ENCODE measurements around the gene LENG8. TPM values are rescaled to one million over a fixed set of nuclear protein-coding genes. Genes with fewer than 3 reads are reported as not detected.
A peak's percentile ranks its signal among the peaks of the same experiment; 100 is the strongest.
"Not testable (repeated sequence)": the region's sequence is repeated elsewhere in the genome, so short reads cannot be mapped to it uniquely, and the experiment has no call there.

LENG8 gene
- polyA plus RNA-seq, 3 donors from 2014 or later: 3.2 to 8.6 (median 3.2) TPM

DNA sequence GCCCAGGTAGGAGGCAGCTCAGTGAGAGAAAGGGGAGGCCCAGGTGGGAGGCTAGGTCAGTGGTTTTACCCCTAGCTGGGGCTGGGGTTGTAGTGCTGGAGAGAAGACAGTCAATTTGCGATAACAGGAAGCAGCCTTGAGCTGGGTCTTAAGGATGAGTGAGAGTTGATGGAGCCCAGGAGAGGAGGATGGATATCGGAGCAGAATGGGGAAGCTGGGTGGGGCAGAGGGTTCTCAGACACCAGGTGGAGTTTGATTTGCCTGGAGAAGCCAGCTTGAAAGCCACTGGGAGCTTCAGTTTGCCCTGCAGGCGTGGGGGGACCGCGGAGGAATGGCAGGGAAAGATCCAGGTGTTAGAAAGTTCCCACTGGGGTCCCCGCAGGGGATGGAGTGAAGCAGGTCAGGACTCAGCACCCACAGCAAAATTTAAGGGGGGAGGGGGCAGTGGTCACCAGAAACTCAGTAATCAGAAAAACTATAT lies 24.9 kb downstream of the LENG8 start:
- DNase-seq: no peak
- H3K27me3 Mint-ChIP-seq (ENCODE audit: low read depth in 3 of 3): peaks cover 23 to 27% (median 24%) of the 10 kb centered on the region in 3 donors
- H3K4me3 Mint-ChIP-seq: no peak overlapping the region
- H3K36me3 Mint-ChIP-seq: no peaks in the 10 kb centered on the region
- peaks cover 13 to 14% of the 10 kb centered on the region in 2 donors for H3K4me1 Mint-ChIP-seq
- no peak overlapping the region for H3K27ac Mint-ChIP-seq
- no peaks in the 10 kb centered on the region for H3K9me3 Mint-ChIP-seq

DNA sequence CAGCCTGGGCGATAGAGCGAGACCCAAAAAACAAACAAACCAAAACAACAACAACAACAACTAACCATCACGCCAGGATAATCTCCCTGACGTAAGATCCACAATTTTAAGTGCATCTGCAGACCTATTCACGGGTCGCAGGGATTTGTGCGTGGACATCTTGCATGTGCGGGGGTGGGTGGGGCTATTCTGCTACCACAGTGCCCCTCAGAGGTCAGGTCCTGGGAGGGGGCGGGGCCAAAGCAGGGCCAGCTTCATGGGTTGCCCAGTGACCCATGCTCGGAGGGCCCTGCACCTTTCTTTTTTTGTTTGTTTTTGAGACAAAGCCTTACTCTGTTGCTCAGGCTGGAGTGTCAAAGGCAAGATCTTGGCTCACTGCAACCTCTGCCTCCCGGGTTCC lies 26.7 kb downstream of the LENG8 start:
- Mint-ChIP-seq H3K36me3 (no peaks in the 10 kb centered on the region), H3K4me1 (peaks cover 17 to 23% of the 10 kb centered on the region in 2 donors), H3K9me3 (no peaks in the 10 kb centered on the region), H3K27ac (no peak overlapping the region), H3K27me3 (ENCODE audit: low read depth in 3 of 3) (peaks cover 12 to 18% (median 13%) of the 10 kb centered on the region in 3 donors), H3K4me3 (no peak overlapping the region)
- no peak for DNase-seq

DNA sequence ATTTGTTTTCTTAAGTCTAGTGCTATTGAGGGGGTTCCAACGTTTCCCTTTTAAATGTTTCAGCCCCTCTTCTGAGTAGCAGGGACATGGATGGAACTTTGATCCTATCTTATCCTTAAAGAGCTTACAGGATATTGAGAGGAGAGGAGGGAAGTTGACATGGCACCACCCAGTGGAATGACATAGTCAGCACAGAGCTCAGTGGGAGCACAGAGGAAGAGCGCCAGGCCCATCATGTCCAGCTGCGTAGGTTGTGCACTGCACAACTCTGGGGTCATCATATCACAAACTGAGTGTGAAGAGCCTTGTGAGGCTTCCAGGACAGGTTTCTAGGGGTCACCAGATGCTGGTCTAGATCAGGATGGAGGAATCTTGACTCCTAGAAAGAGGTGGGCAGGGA lies 28.7 kb downstream of the LENG8 start:
- H3K27ac Mint-ChIP-seq: no peak overlapping the region
- H3K9me3 Mint-ChIP-seq: no peaks in the 10 kb centered on the region
- no peaks in the 10 kb centered on the region for H3K36me3 Mint-ChIP-seq
- H3K27me3 Mint-ChIP-seq (ENCODE audit: low read depth in 3 of 3): peaks cover 11 to 20% (median 16%) of the 10 kb centered on the region in 3 donors
- peaks cover 26 to 36% of the 10 kb centered on the region in 2 donors for H3K4me1 Mint-ChIP-seq
- no peak for DNase-seq
- H3K4me3 Mint-ChIP-seq: no peak overlapping the region

DNA sequence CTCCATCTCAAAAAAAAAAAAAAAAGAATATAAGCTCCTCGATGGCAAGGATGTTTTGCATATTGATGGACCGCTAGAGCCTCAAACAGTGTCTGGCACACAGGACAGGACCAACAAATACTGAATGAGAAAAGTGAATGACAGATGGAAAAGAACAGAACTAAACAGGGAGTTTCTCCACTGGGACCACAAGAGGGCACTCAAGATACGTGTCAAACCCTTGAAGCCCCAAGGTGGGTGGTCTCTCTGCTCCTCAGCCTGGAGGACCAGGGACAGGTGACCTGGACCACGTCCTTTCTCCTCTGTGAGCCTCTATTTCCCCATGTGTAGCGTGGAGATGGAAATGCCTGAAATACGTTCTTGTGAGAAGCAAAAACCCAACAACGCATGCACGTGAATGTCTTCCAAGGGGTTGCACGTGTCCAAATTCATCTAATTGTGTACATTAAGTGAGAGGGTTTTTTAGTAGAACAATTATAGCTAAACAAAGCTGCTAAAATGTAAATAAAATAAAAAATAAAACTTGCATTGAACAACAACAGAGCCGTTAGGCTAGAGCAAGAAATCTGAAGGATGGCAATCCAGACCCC lies 29.8 kb downstream of the LENG8 start:
- Mint-ChIP-seq H3K4me1 (peaks cover 32 to 48% of the 10 kb centered on the region in 2 donors), H3K36me3 (no peaks in the 10 kb centered on the region), H3K4me3 (peak overlapping the region in 1 of 5 donors; percentile 12), H3K9me3 (no peaks in the 10 kb centered on the region), H3K27ac (no peak overlapping the region), H3K27me3 (ENCODE audit: low read depth in 3 of 3) (peaks cover 12 to 23% (median 14%) of the 10 kb centered on the region in 3 donors)
- peak; percentile 46 to 61 (median 55) for DNase-seq

DNA sequence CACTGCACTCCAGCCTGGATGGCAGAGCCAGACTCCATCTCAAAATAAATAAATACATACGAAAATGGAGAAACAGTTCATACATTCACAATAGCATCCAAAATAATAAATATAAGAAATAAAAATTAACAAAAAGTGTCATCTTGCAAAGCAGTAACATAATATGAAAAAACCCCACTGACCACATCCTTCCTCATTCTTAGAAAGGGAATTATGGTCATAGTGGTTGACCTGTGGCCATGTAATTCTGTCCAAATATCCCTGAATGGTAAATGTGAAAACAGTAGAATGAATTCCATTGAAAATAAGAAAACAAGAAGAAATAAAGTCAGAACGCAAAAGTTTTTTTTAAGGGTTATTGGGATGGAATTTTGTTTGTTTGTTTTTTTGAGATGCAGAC lies 31.1 kb downstream of the LENG8 start:
- Mint-ChIP-seq H3K9me3 (no peaks in the 10 kb centered on the region), H3K36me3 (no peaks in the 10 kb centered on the region), H3K27ac (no peak overlapping the region), H3K4me3 (peak overlapping the region in 3 of 5 donors; percentile 17 to 36 (median 22)), H3K27me3 (ENCODE audit: low read depth in 3 of 3) (peaks cover 14 to 20% (median 14%) of the 10 kb centered on the region in 3 donors), H3K4me1 (peaks cover 32 to 52% of the 10 kb centered on the region in 2 donors)
- DNase-seq: no peak

DNA sequence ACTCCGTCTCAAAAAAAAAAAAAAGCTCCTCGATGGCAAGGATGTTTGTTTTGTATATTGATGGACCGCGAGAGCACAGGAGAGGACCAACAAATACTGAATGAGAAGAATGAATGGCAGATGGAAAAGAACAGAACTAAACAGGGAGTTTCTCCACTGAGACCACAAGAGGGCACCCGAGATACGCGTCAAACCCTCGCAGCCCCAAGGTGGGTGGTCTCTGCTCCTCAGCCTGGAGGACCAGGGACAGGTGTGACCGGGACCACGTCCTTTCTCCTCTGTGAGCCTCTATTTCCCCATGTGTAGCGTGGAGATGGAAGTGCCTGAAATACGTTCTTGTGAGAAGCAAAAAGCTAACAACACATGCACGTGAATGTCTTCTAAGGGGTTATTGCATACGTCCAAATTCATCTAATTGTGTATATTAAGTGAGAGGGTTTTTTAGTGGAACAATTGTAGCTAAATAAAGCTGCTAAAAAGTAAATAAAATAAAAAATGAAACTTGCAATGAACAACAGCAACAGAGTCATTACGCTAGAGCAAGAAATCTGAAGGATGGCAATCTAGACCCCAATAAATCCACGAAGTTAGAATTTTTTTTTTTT lies 32.4 kb downstream of the LENG8 start:
- Mint-ChIP-seq H3K4me3 (peak overlapping the region; percentile 59 to 82 (median 77)), H3K36me3 (no peaks in the 10 kb centered on the region), H3K9me3 (no peaks in the 10 kb centered on the region), H3K4me1 (peaks cover 32 to 57% of the 10 kb centered on the region in 2 donors), H3K27me3 (ENCODE audit: low read depth in 3 of 3) (peaks cover 14 to 23% (median 15%) of the 10 kb centered on the region in 3 donors), H3K27ac (peak overlapping the region in 4 of 6 donors; percentile 0 to 69 (median 36))
- peak; percentile 54 to 60 (median 60) for DNase-seq

DNA sequence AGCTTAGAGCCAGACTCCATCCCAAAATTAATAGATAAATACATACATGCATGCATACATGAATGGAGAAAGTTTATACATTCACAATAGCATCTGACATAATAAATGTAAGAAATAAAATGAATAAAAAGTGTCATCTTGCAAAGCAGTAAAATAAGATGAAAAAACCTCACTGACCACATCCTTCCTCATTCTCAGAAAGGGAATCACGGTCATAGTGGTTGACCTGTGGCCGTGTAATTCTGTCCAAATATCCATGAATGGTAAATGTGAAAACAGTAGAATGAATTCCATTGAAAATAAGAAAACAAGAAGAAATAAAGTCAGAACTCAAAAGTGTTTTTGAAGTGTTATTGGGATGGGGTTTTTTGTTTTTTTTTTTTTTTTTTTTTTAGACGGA lies 33.9 kb downstream of the LENG8 start:
- Mint-ChIP-seq H3K9me3 (no peaks in the 10 kb centered on the region), H3K4me3 (peak overlapping the region; percentile 55 to 75 (median 64)), H3K27ac (peak overlapping the region in 2 of 6 donors; percentile 26 to 54), H3K27me3 (ENCODE audit: low read depth in 3 of 3) (peaks cover 12 to 20% (median 15%) of the 10 kb centered on the region in 3 donors), H3K4me1 (peaks cover 32 to 57% of the 10 kb centered on the region in 2 donors), H3K36me3 (no peaks in the 10 kb centered on the region)
- peak in 2 of 3 donors; percentile 42 to 51 for DNase-seq

DNA sequence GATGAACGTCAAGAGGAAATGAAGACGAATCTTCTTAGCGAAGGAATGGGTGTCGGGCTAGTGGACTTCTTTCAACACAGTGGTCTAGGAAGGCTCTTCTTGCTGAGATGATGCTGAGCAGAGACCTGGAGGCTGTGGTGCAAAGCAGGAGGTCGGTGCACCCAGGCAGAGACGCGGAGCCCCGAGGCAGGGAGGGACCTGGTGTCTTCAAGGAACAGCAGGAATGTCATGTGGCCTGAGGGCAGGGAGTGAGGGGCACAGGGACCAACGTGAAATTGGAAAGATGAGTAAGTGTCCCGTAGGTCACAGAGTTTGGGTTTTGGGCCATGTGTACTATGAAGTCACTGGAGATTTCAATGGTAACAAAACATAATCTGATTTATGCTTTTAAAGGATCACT lies 35.5 kb downstream of the LENG8 start:
- H3K36me3 Mint-ChIP-seq: no peaks in the 10 kb centered on the region
- H3K27me3 Mint-ChIP-seq (ENCODE audit: low read depth in 3 of 3): peaks cover 5 to 14% (median 12%) of the 10 kb centered on the region in 3 donors
- no peaks in the 10 kb centered on the region for H3K9me3 Mint-ChIP-seq
- no peak for DNase-seq
- H3K27ac Mint-ChIP-seq: no peak overlapping the region
- no peak overlapping the region for H3K4me3 Mint-ChIP-seq
- peaks cover 27 to 50% of the 10 kb centered on the region in 2 donors for H3K4me1 Mint-ChIP-seq

DNA sequence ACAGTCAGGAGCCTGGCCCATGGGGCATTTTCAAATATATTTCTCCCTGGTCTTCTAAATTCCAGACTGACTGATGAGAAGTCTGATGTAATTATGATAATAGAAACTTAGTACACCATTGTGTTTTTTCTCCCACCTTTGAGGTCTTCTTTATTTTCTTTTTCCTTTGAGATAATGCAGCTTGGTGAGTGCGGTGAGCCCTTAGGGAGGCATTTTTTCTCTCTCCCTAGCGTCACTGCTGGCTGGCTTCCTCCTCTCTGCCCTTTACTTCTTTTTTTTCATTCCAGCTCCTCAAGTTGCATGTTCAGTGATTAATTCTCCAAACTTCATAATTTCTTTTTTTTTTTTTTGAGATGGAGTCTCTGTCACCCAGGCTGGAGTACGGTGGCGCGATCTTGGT lies 36.9 kb downstream of the LENG8 start:
- no peak for DNase-seq
- H3K27ac Mint-ChIP-seq: no peak overlapping the region
- peaks cover 18 to 36% of the 10 kb centered on the region in 2 donors for H3K4me1 Mint-ChIP-seq
- H3K9me3 Mint-ChIP-seq: no peaks in the 10 kb centered on the region
- no peaks in the 10 kb centered on the region for H3K36me3 Mint-ChIP-seq
- peak overlapping the region in 1 of 5 donors; percentile 1 for H3K4me3 Mint-ChIP-seq
- peaks cover 5 to 14% (median 12%) of the 10 kb centered on the region in 3 donors for H3K27me3 Mint-ChIP-seq (ENCODE audit: low read depth in 3 of 3)

DNA sequence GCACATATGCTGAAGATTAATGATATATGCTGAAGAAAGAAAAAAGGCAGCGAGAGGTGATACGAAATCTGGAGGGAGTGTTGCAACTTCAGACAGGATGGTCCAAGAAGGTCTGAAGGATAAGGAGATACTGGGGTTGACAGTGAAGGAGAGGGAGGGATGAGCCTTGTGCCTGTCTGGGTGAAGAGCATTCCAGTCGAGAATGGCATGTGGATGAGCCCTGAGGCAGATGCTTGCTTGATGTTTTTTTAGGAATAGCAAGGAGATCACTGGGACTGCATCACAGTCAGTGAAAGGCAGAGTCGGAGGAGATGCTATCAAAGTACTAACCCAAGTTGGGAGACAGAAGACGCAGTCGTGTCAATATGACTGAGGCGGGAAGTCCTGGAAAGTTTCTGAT lies 40.3 kb downstream of the LENG8 start:
- no peaks in the 10 kb centered on the region for H3K9me3 Mint-ChIP-seq
- DNase-seq: no peak
- peaks cover 1 to 5% of the 10 kb centered on the region in 2 donors for H3K4me1 Mint-ChIP-seq
- H3K27ac Mint-ChIP-seq: no peak overlapping the region
- H3K27me3 Mint-ChIP-seq (ENCODE audit: low read depth in 3 of 3): peaks cover 7 to 15% (median 8%) of the 10 kb centered on the region in 3 donors
- no peak overlapping the region for H3K4me3 Mint-ChIP-seq
- no peaks in the 10 kb centered on the region for H3K36me3 Mint-ChIP-seq

DNA sequence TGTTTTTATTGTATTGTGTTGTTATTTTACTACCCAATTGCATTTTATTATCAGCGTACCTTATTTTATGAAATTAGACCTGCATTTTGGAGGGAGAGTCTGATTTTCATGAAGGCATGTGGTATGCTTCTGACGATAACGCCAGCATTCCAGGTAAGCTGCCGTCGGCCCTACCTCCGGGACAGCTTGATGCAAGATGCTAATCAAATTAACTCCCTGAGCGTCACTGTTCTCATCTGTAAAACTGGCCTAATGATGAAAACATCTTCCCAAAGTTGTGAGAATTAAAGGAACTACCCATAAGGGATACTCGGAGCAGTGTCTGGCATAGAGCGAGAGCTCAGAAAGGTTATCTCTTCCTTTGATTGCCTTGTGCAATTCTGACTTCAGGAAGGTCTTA lies 40.8 kb downstream of the LENG8 start:
- H3K27me3 Mint-ChIP-seq (ENCODE audit: low read depth in 3 of 3): peaks cover 7 to 13% (median 10%) of the 10 kb centered on the region in 3 donors
- H3K27ac Mint-ChIP-seq: no peak overlapping the region
- no peak for DNase-seq
- no peaks in the 10 kb centered on the region for H3K9me3 Mint-ChIP-seq
- H3K4me3 Mint-ChIP-seq: no peak overlapping the region
- H3K4me1 Mint-ChIP-seq: peaks cover 1 to 7% of the 10 kb centered on the region in 2 donors
- no peaks in the 10 kb centered on the region for H3K36me3 Mint-ChIP-seq

DNA sequence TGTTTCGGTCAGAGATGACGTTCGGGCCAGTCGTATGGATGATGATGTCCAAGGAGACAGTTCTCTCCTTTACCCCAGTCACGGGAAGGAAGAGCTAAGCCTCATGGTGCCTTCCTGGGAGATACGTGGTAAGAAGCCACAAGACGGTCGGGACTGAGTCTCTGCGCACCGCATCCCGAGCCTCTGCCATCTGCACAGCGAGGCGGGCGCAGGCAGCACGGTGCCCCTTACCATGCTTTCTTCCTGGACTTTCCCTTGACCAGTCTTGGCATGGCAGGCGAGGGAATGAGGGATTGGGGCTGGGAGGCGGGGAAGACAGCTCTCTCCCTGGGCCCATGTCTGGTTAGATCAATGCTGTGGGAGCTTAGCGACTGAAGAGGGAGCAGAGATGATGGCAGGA lies 43.6 kb downstream of the LENG8 start:
- Mint-ChIP-seq H3K4me1 (peaks cover 15 to 20% of the 10 kb centered on the region in 2 donors), H3K36me3 (no peaks in the 10 kb centered on the region), H3K27me3 (ENCODE audit: low read depth in 3 of 3) (peaks cover 3 to 14% (median 12%) of the 10 kb centered on the region in 3 donors), H3K4me3 (no peak overlapping the region), H3K9me3 (peaks cover 0 to 3% (median 0%) of the 10 kb centered on the region in 6 donors), H3K27ac (no peak overlapping the region)
- no peak for DNase-seq

DNA sequence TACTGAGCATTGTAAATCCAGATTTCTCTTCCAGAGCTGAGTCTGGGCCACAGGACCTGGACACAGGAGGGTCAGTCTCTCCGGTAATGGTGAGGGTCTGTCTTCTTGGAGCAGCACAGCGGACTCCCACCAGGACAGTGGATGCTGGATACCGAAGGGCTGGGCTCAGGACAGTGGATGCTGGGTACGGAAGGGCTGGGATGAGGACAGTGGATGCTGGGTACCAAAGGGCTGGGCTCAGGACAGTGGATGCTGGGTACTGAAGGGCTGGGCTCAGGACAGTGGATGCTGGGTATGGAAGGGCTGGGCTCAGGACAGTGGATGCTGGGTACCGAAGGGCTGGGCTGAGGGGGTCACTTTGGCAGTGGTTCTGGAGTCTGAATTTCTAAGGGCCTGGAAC lies 44.1 kb downstream of the LENG8 start:
- Mint-ChIP-seq H3K4me1 (peaks cover 20 to 25% of the 10 kb centered on the region in 2 donors), H3K27me3 (ENCODE audit: low read depth in 3 of 3) (peaks cover 5 to 16% (median 12%) of the 10 kb centered on the region in 3 donors)
- not testable (repeated sequence) for H3K36me3 Mint-ChIP-seq, H3K9me3 Mint-ChIP-seq, H3K4me3 Mint-ChIP-seq, DNase-seq, H3K27ac Mint-ChIP-seq

DNA sequence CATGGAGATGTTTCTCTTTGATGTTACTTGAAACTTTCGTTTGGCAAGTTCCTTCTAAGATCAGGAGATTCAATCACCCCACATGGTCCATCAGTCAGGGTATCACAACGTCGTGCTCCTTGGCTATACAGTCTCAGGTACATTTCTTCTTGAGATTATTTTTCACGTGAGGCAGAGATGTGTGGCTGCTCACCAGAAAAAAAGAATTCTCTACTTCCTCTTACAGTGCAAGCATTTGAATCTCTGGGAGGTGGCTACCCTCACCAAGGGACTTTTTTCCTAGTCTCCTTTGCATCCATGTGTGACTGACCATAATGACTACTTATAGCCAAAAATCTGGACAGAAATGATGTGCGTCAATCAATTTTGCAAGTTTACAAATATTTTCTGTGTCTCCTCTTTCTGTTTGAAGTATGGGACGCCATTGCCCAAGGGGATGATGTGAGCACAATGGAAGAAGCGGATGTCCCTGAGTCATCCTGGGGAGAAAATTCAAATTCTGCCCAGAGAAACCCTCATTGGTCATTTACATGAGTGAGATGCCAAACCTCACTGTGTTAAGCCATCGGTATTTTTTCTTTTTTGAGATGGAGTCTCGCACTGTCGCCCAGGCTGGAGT lies 45.1 kb downstream of the LENG8 start:
- H3K27me3 Mint-ChIP-seq (ENCODE audit: low read depth in 3 of 3): peaks cover 5 to 17% (median 12%) of the 10 kb centered on the region in 3 donors
- H3K4me1 Mint-ChIP-seq: peaks cover 28 to 34% of the 10 kb centered on the region in 2 donors
- H3K36me3 Mint-ChIP-seq: no peaks in the 10 kb centered on the region
- no peak overlapping the region for H3K4me3 Mint-ChIP-seq
- no peak for DNase-seq
- peaks cover 0 to 4% (median 0%) of the 10 kb centered on the region in 6 donors for H3K9me3 Mint-ChIP-seq
- peak overlapping the region in 1 of 6 donors; percentile 7 for H3K27ac Mint-ChIP-seq

All from immature natural killer cell (primary cell).